ENCODE measurements around the gene ZNHIT2. TPM values are rescaled to one million over a fixed set of nuclear protein-coding genes. Genes with fewer than 3 reads are reported as not detected.

ZNHIT2 gene
- total RNA-seq, 4 donors from 2014 or later, result 9.6 to 40.8 (median 12.2) TPM

DNA sequence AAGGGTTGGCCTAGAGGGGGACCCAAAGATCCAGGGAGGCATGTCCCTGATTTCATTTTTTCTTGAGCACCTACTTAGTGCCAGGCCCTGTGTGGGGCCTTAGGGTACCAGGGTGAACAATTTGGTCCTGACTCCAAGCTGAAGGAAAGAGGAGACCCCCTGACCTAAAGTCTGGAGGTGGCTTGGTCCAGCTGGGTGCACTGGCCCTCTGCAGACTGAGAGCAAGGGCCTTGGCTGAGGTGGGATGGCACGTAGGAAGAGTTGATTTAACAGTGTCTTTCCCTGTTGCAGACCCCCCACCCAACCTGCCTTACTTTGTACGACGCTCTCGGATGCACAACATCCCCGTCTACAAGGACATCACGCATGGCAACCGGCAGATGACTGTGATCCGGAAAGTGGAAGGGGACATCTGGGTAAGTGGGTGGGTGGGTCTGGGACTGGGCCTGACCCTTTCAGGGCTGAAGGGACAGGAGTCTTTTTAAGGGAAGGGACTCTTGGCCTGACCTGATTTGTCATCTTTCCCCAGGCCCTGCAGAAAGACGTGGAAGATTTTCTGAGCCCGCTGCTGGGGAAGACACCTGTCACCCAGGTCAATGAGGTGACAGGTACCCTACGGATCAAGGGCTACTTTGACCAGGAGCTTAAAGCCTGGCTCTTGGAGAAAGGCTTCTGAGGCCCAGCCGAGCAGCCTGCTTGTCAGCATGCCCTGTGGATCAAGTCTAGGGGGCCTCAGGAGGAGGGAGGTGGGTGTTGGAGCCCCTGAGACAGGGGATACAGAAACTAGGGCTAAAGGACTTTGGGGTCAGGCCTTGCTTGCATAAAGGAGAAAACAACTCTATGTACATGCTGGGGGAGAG, 7.9 kb upstream of the ZNHIT2 start:
- Histone ChIP-seq H3K4me1 (peaks cover 11 to 22% (median 18%) of the 10 kb centered on the region in 4 donors), H3K27me3 (no peaks in the 10 kb centered on the region), H3K9me3 (no peaks in the 10 kb centered on the region), H3K27ac (no peak overlapping the region), H3K36me3 (peaks cover 0 to 60% (median 29%) of the 10 kb centered on the region in 4 donors), H3K4me3 (no peak overlapping the region)
- no peak for DNase-seq
- in situ Hi-C loops (cut with MboI; ENCODE audit: low pct_ligation_motif_present in 1 of 4, low pct_unique_long_range_greater_than_20kb in 1 of 4, low sequenced_read_pairs in 3 of 4), result no loop called here
- no peak for TF ChIP-seq EP300 (IDR thresholded peaks at IDR 0.05; ENCODE audit: low read depth)
- TF ChIP-seq POLR2A (IDR thresholded peaks at IDR 0.05), result no peak
- TF ChIP-seq POLR2AphosphoS5 (IDR thresholded peaks at IDR 0.05), result no peak
- no peak for TF ChIP-seq CTCF (IDR thresholded peaks at IDR 0.05)
- WGBS, 2 donors (ENCODE audit: low coverage in 1 of 2), result 93% methylated on average over 12 of the region's 12 CpGs; no CpG with 5 or more reads in 1 of the 2 donors
- intact Hi-C loops (cut with DNase I; ENCODE audit: low total_unique reads), result no loop called here

- 91% methylated on average over 5 of the region's 5 CpGs; no CpG with 5 or more reads in 1 of the 2 donors for WGBS, 2 donors (ENCODE audit: low coverage in 1 of 2)
- Histone ChIP-seq H3K4me1 (peaks cover 11 to 26% (median 18%) of the 10 kb centered on the region in 4 donors), H3K27ac (no peak overlapping the region), H3K4me3 (no peak overlapping the region), H3K27me3 (no peaks in the 10 kb centered on the region), H3K36me3 (peaks cover 0 to 60% (median 26%) of the 10 kb centered on the region in 4 donors), H3K9me3 (no peaks in the 10 kb centered on the region)
- no peak for DNase-seq
- in situ Hi-C loops (cut with MboI; ENCODE audit: low pct_ligation_motif_present in 1 of 4, low pct_unique_long_range_greater_than_20kb in 1 of 4, low sequenced_read_pairs in 3 of 4) (no loop called here), intact Hi-C loops (cut with DNase I; ENCODE audit: low total_unique reads) (no loop called here)
- TF ChIP-seq CTCF (IDR thresholded peaks at IDR 0.05) (no peak), POLR2AphosphoS5 (IDR thresholded peaks at IDR 0.05) (no peak), POLR2A (IDR thresholded peaks at IDR 0.05) (no peak), EP300 (IDR thresholded peaks at IDR 0.05; ENCODE audit: low read depth) (no peak)
Measured at GRCh38 chr11:65124480-65125196, 7.1 kb upstream of the ZNHIT2 start.

- peak; percentile 98 to 99 (median 98) for TF ChIP-seq POLR2AphosphoS5 (IDR thresholded peaks at IDR 0.05)
- no peak for TF ChIP-seq CTCF (IDR thresholded peaks at IDR 0.05)
- TF ChIP-seq POLR2A (IDR thresholded peaks at IDR 0.05), result peak; percentile 97
- TF ChIP-seq EP300 (IDR thresholded peaks at IDR 0.05; ENCODE audit: low read depth), result no peak
- intact Hi-C loops (cut with DNase I; ENCODE audit: low total_unique reads), result no loop called here
- Histone ChIP-seq H3K36me3 (peaks cover 0 to 46% (median 13%) of the 10 kb centered on the region in 4 donors), H3K4me3 (peak within 1 kb of the TSS; percentile 54 to 94 (median 80)), H3K4me1 (peaks cover 11 to 32% (median 19%) of the 10 kb centered on the region in 4 donors), H3K27ac (peak within 1 kb of the TSS; percentile 89 to 97 (median 96)), H3K27me3 (no peaks in the 10 kb centered on the region), H3K9me3 (no peaks in the 10 kb centered on the region)
- in situ Hi-C loops (cut with MboI; ENCODE audit: low pct_ligation_motif_present in 1 of 4, low pct_unique_long_range_greater_than_20kb in 1 of 4, low sequenced_read_pairs in 3 of 4), result no loop called here
- peak; percentile 100 for DNase-seq
- WGBS, 2 donors (ENCODE audit: low coverage in 1 of 2), result 0% methylated on average over 7 to 64 of the region's 64 CpGs
Measured at GRCh38 chr11:65121865-65122696, 4.6 kb upstream of the ZNHIT2 start, which contains the start of the genes FAU and MRPL49. Gene FAU, minus strand, starts transcription at chr11:65122134. Its CDS starts 321 bp downstream, at chr11:65121813. Gene MRPL49, plus strand, starts transcription at chr11:65122321. Its CDS starts 26 bp downstream, at chr11:65122347.
